HG03354 (cell line): ENCODE results near the gene DAPK2.
"Not testable (repeated sequence)": the region's sequence is repeated elsewhere in the genome, so short reads cannot be mapped to it uniquely, and the experiment has no call there.

Source experiments
- ATAC-seq: cut with Tn5 transposase; IDR thresholded peaks from one replicate; pipeline ENCODE4 v1.9.1; 2021; ENCODE audit warnings: mild to moderate bottlenecking; ENCODE audit not compliant: unreplicated experiment, poor library complexity, severe bottlenecking

Gene DAPK2

DNA sequence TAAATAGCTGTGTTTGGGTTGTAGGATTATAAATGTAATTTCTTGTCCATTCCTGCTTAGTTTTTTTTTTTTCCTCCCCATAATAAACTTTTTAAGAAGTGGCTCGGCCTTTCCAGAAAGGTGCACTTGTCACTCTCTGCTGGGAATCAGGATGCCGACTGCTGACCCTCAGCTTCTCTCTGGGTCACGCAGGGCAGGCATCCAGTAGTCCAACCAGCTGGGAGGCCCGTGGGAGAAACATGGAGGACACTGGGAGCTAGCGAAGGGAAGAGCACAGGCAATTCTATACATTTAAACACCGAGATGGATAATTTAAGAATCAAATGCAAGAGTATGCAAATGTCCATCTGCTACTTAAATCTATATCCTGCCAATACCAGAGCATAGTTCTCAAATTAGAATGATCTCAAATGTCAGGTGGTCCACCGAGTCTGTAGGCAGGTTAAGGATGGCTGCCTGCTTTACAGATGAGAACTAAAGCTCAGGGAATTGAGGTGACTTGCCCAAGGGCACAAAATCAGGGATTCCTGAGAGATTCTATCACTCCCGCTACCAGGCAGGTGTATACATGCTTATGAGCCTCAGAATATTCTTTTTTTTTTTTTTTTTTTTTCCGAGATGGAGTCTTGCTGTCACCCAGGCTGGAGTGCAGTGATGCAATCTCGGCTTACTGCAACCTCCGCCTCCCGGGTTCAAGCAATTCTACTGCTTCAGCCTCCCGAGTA, 64.5 kb downstream of the DAPK2 start:
- ATAC-seq, result no peak

GRCh38 chr15:63979262-63979793, 67.0 kb downstream of the DAPK2 start:
- no peak for ATAC-seq

GRCh38 chr15:63978511-63979261, 67.6 kb downstream of the DAPK2 start:
- no peak for ATAC-seq

- ATAC-seq, result no peak
Measured at GRCh38 chr15:63977119-63977518, 69.2 kb downstream of the DAPK2 start.

- no peak for ATAC-seq
Measured at GRCh38 chr15:63974021-63974420, 72.3 kb downstream of the DAPK2 start.

DNA sequence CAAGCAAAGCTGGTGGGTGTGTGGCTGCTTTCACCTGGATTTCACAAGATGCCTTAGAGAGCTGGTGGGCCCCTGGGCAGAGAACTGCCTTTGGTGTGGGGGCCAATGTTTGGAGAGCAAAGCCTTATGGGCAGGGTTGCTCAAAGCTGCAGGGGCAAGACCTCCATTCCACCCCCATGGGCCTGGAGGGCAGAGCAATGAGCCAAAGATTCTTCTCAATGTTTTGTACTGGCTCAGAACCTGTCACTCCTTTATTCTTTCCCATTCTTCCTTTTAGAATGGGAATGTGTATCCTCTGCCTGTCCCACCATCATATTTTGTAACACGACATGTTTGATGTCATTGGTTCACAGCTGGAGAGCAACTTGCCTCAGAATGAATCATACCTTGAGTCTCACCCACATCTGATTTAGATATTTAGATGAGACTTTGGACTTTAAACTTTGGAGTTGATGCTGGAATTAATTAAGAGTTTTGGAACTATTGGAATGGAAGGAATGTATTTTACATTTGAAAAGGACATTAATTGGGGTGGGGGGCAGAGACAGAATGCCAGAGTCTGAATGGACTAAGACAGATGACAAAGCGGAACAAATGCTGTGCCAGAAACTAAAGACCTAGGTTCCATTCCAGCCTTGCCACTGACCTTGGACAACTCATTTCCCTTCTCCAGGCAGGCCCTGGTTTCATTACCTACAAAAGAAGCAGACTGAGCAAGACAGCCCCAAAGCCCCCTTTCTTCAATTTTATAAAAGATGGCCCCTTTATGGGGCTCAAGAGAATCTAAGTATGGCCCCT, 72.9 kb downstream of the DAPK2 start:
- ATAC-seq, result no peak

DNA sequence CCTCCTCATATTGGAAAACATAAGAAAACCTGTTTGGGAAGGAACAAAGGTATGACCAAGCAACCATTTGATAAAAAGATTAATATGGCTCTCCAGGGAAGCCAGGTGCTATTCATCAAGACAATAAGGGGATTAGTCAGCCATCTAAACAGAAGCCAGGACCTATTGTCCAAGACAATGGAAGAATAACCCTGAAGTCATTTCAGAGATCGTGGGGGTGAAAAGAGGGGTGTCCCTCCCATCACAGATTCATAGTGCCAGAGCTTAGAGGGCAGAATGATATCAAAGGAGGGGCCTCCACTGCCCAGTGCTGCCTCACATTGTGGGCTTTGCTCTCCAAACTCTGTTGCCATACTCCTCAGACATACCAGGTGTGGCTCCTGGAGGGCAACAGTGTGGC, 73.5 kb downstream of the DAPK2 start:
- ATAC-seq, result no peak

DNA sequence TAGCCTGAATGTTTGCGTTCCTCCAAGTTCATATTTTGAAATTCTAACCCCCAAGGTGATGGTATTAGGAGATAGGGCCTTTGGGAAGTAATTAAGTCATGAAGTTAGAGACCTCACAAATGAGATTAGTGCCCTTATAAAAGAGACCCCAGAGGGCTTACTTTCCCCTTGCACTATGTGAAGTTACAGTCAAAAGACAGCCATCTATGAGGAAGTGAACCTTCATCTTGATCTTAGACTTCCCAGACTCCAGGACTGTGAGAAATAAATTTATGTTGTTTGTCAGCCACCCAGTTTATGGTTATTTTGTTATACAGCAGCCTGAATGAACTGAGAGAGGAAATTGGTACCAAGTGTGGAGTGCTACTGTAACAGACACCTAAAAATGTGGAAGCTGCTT, 74.4 kb downstream of the DAPK2 start:
- ATAC-seq, result no peak

DNA sequence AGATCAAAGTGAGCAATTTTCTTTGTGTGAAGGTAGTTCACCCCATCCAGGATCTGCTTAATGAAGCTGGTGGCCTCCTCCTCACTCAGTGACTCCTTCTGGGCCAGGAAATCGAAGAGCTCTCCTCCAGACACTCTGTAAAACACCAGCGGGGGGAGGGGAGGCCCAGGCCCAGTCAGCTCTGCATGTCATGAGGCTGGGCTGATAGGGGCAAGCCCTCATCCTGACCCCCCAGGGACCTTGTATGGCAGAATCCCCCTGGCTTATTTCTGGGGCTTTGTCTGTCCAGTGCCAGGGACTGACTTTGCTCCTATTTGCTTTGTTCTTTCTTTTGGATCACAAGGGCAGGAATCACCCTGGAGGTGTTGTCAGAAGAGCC, 74.9 kb downstream of the DAPK2 start:
- ATAC-seq, result no peak

GRCh38 chr15:63970621-63971426, 75.5 kb downstream of the DAPK2 start:
- ATAC-seq, result peak; percentile 98

DNA sequence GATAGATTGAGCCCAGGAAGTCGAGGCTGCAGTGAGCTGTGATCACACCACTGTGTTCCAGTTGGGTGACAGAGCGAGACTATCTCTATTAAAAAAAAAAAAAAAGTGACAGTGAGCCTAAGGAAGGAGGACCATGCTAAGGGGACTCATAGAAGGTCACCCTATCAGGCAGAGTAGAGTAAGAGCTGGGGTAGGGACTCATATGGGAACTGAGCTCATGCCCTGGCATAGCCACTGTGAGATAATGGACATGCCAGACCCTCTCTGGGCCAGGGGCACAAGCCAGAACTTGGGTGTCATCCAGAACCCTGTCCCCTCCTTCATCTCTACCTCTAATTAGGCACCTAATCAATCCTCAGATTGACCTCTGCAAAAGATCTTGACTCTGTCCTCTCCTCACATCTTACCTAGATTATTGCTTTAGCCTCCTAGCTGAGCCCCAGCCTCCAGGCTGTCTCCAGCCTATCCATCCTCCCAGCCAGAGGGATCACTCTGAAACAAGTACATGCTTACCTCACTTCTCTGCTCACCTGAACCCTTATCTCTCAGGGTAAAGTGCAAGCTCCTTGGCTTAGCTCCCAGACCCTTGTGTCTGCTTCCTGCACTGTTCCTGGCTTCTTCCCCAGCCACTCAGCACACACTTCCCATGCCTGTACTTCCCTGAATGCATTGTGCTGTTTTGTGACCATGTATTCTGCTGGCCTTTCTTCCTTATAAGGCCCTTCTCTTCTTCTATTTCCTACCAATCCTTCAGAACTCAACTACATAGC, 76.4 kb downstream of the DAPK2 start:
- ATAC-seq, result no peak

- ATAC-seq, result no peak
Measured at GRCh38 chr15:63968700-63969099, 77.6 kb downstream of the DAPK2 start.

DNA sequence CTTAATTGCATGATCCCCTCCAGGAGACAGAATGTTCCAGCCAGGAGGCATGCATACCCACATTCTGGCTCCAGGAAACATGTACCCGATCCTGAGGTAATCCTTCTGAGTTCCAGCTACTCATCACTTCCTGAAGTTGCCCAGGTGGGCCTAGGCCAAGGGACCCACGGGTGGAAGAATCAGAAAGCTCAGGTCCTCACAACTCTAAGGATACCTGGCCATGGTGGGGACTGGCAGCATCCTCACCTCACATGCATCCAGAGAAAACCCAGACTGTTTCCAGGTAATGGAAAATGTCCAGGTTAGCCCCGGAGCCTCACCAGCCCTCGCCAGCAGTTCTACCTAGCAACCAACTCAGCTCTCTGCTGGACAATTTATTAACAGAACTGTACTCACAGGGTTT, 78.2 kb downstream of the DAPK2 start:
- ATAC-seq, result no peak

DNA sequence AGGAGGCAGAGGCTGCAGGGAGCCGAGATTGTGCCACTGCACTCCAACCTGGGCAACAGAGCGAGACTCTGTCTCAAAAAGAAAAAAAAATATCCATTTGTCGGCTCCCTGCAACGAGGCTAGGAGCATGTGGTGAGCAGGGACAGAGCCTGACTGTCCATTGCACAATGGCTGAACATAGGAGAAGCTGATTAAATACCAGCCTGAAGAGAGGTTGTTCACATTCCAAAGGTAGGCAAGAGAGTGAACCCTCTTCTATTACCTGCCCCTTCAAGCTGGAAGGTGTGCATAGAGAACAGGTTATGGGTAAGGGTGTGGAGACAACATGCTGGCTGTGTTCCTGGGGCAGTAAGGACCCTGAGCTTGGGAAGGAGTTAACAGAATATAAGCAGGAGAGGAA, 78.7 kb downstream of the DAPK2 start:
- no peak for ATAC-seq

- not testable (repeated sequence) for ATAC-seq
Measured at GRCh38 chr15:63962947-63963721, 83.2 kb downstream of the DAPK2 start.

GRCh38 chr15:63953524-63953923, 92.8 kb downstream of the DAPK2 start:
- no peak for ATAC-seq

DNA sequence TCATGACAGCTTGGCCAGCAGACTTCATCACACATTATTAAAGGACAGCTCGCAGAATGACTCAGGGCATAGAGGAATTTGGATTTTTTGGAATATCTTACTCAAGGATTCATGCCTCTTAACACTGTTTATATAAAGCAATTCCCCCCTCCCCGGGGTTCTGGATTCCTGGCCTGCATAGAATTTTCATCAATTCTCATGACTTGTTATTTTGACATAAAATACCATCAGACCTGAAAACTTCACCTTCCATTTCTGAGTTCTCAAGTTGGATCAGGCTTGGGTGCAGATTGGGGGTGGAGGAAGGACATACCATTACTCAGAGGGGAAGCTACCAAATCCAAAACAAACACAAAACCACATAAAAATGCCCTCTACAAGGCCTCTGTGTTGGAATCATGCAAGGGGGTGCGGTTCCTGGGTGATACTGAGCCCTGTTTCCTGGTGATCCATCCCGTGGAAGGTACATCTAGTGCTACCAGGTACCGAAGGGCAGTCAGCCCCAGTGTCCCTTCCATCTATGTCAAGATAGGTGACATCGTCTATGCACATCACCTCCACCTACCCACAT, 95.3 kb downstream of the DAPK2 start:
- no peak for ATAC-seq

DNA sequence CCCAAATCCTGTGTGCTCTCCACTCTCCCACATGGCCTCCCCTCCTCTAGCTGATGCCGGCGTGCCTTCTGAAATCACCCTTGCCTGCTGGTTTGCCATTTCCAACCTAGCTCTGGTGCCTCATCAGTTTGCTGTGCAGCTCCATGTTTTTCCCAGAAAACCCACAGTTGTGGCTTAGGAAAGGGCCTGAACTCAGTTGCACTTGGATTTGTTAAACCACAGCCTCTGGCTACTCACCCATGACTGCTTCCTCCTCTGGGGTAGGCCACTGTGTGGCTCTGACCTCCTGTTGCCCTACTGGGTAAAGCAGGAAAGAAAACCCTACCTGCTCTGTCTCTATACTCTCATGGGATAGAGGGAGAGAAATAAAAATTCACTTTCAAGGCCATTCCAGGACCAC, 97.3 kb downstream of the DAPK2 start:
- ATAC-seq, result no peak
